SW 1271 (cell line): ENCODE data around the gene EEPD1.
"Not testable (repeated sequence)": the region's sequence is repeated elsewhere in the genome, so short reads cannot be mapped to it uniquely, and the experiment has no call there.

ENCODE experiments used
- DNase-seq, 2 experiments: peaks; one replicate each; lab custom pipeline; 2025; lab: John Stamatoyannopoulos, UW

EEPD1 gene

GRCh38 chr7:36321284-36321683 lies 168.2 kb downstream of the EEPD1 start:
- not testable (repeated sequence) for DNase-seq

DNA sequence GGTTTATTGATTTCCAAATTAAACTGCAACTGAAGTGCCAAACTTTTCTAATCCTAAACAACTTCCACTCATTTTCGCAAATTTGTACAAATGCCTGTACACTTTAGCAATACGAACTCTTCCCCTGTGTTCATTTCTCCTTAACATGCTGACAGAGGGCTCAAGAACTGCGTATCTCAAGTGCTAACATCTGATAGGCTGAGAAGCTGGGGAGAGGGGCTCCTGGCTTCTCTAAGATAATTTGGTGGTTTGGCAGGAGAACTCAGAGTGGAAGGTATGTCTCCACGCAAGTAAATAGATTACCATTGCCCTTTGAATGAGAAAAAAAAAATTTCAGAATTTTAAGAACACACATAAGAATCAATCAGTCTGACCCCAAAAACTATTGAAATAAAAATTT lies 183.3 kb downstream of the EEPD1 start:
- DNase-seq = no peak

GRCh38 chr7:36338256-36338655 lies 185.2 kb downstream of the EEPD1 start:
- no peak for DNase-seq

DNA sequence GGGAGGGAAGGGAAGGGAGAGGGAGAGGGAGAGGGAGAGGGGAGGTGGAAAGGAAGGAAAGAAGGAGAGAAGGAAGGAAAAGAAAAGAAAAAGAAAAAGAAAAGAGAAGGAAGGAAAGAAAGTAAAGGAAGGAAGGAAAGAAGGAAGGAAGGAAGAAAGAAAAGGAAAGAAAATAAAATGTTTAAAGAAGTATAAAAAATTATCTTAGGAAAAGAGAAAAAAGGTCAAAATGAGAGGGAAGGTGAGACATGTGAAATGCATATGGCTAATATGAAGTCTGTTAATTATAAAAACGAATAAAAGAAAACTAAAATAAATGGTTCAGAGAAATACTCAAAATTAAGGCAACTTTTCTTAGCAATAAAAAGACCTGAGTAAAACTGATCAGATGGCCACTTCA lies 190.5 kb downstream of the EEPD1 start:
- DNase-seq = no peak

- DNase-seq = no peak
Observed at GRCh38 chr7:36344622-36345021, 191.6 kb downstream of the EEPD1 start.

GRCh38 chr7:36346260-36346831 lies 193.3 kb downstream of the EEPD1 start:
- DNase-seq = no peak

DNA sequence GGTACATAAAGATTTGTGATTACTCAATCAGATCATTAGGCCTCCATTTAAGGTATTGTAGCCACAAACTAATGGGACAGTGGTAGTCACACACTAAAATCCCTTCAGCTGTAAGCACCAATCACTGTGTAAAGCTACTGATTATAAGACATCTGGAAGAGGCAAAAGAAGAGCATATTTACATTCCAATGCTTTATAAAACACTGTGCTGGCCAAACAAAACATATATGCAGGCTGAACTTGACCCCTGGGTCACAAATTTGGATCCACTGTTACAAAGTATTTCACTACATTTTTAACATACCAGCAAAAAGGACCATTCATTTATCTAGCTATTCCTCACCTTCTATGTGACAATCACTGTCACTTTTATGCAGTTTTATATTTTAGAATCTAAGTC lies 195.2 kb downstream of the EEPD1 start:
- no peak for DNase-seq

- no peak for DNase-seq
Observed at GRCh38 chr7:36348771-36349170, 195.7 kb downstream of the EEPD1 start.

- DNase-seq = no peak
Observed at GRCh38 chr7:36349626-36350025, 196.6 kb downstream of the EEPD1 start.
